GM23248 (cell line): ENCODE measurements around the gene GRIP2.

ENCODE experiments used
- EZH2 ChIP-seq: fragments of 200-600 bp; sonication (generic); IDR thresholded peaks from 2 replicates; pipeline ENCODE4 v1.6.1; 2018; ENCODE audit warnings: antibody characterized with exemption, mild to moderate bottlenecking; ENCODE audit not compliant: insufficient read depth, poor library complexity, severe bottlenecking
- EZH2phosphoT487 ChIP-seq: fragments of 200-600 bp; sonication (generic); IDR thresholded peaks from 2 replicates; pipeline ENCODE4 v1.6.1; 2018; ENCODE audit warnings: antibody characterized with exemption, moderate library complexity, mild to moderate bottlenecking, low read depth; ENCODE audit not compliant: insufficient read depth

GRCh38 chr3:14588425-14589112 lies 48.4 kb upstream of the GRIP2 start:
- no peak for TF ChIP-seq EZH2
- no peak for TF ChIP-seq EZH2phosphoT487
